ENCODE data around the gene DMRT1.

DMRT1 gene

GRCh38 chr9:883011-883410 is 41.5 kb downstream of the DMRT1 start:
- Histone ChIP-seq H3K9me3 (ENCODE audit: control insufficient read depth, low read length) (no peaks in the 10 kb centered on the region), H3K9ac (no peak overlapping the region), H3K4me1 (no peaks in the 10 kb centered on the region), H2AFZ (no peak overlapping the region), H3K4me3 (ENCODE audit: low read depth, low read length) (no peak overlapping the region), H3K27me3 (ENCODE audit: control insufficient read depth, insufficient read depth, low read length) (no peaks in the 10 kb centered on the region), H3K4me2 (ENCODE audit: low read length) (no peak overlapping the region), H3K27ac (no peak overlapping the region), H3K79me2 (no peaks in the 10 kb centered on the region), H3K36me3 (ENCODE audit: control insufficient read depth, insufficient read depth, low read length) (no peaks in the 10 kb centered on the region)
- no peak for TF ChIP-seq CTCF (IDR thresholded peaks at IDR 0.05)

DNA sequence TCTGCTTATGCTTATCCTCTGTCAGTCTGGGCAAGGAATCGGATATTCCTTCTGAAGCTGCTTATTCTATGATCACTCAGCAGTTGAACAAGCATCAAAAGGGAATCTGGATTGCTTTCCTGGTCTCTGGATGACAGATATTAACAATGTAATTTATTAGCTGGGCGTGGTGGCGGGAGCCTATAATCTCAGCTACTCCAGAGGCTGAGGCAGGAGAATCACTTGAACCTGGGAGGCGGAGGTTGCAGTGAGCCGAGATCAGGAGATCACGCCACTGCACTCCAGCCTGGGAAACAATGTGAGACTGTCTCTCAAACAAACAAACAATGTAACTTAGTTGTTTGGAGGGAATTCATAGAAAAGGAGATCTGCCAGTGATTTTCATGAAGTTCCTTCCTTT is 45.4 kb downstream of the DMRT1 start:
- Histone ChIP-seq H3K4me2 (ENCODE audit: low read length) (no peak overlapping the region), H3K9ac (no peak overlapping the region), H3K4me1 (no peaks in the 10 kb centered on the region), H3K9me3 (ENCODE audit: control insufficient read depth, low read length) (no peaks in the 10 kb centered on the region), H3K79me2 (no peaks in the 10 kb centered on the region), H3K27ac (no peak overlapping the region), H2AFZ (no peak overlapping the region), H3K36me3 (ENCODE audit: control insufficient read depth, insufficient read depth, low read length) (no peaks in the 10 kb centered on the region), H3K4me3 (ENCODE audit: low read depth, low read length) (no peak overlapping the region), H3K27me3 (ENCODE audit: control insufficient read depth, insufficient read depth, low read length) (no peaks in the 10 kb centered on the region)
- TF ChIP-seq CTCF (IDR thresholded peaks at IDR 0.05) = no peak

GRCh38 chr9:892123-892522 is 50.6 kb downstream of the DMRT1 start:
- TF ChIP-seq CTCF (IDR thresholded peaks at IDR 0.05) = no peak
- Histone ChIP-seq H3K4me3 (ENCODE audit: low read depth, low read length) (no peak overlapping the region), H2AFZ (no peak overlapping the region), H3K4me1 (no peaks in the 10 kb centered on the region), H3K27me3 (ENCODE audit: control insufficient read depth, insufficient read depth, low read length) (no peaks in the 10 kb centered on the region), H3K27ac (no peak overlapping the region), H3K4me2 (ENCODE audit: low read length) (no peak overlapping the region), H3K9ac (no peak overlapping the region), H3K9me3 (ENCODE audit: control insufficient read depth, low read length) (no peaks in the 10 kb centered on the region), H3K79me2 (no peaks in the 10 kb centered on the region), H3K36me3 (ENCODE audit: control insufficient read depth, insufficient read depth, low read length) (no peaks in the 10 kb centered on the region)

GRCh38 chr9:893115-893514 is 51.6 kb downstream of the DMRT1 start:
- Histone ChIP-seq H3K27me3 (ENCODE audit: control insufficient read depth, insufficient read depth, low read length) (no peaks in the 10 kb centered on the region), H2AFZ (no peak overlapping the region), H3K79me2 (no peaks in the 10 kb centered on the region), H3K4me1 (no peaks in the 10 kb centered on the region), H3K9me3 (ENCODE audit: control insufficient read depth, low read length) (no peaks in the 10 kb centered on the region), H3K36me3 (ENCODE audit: control insufficient read depth, insufficient read depth, low read length) (no peaks in the 10 kb centered on the region), H3K9ac (no peak overlapping the region), H3K4me2 (ENCODE audit: low read length) (no peak overlapping the region), H3K4me3 (ENCODE audit: low read depth, low read length) (no peak overlapping the region), H3K27ac (no peak overlapping the region)
- TF ChIP-seq CTCF (IDR thresholded peaks at IDR 0.05) = no peak

DNA sequence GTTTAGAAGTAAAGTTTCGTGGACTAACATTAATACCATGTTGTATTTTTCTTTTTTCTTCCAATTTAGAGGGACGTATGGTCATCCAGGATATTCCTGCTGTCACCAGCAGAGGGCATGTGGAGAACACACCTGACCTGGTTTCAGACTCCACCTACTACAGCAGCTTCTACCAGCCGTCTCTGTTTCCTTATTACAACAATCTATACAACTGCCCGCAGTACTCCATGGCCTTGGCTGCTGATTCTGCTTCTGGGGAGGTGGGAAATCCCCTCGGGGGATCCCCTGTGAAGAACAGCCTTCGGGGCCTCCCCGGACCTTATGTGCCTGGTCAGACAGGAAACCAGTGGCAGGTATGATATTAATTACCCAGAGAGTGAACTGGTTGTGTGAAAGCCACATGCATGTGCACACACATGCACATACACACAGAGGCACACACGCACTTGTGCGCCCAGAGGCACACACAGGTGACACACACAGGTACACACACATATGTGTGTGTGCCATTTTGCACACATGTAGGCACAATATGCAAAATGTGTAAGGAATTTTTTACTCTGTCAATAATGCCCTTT is 52.4 kb downstream of the DMRT1 start:
- peak overlapping the region; percentile 13 for H3K4me2 ChIP-seq (ENCODE audit: low read length)
- H3K27ac ChIP-seq = no peak overlapping the region
- H3K9ac ChIP-seq = no peak overlapping the region
- H3K9me3 ChIP-seq (ENCODE audit: control insufficient read depth, low read length) = no peaks in the 10 kb centered on the region
- peak overlapping the region; percentile 27 for H3K4me3 ChIP-seq (ENCODE audit: low read depth, low read length)
- peak overlapping the region; percentile 55 for H2AFZ ChIP-seq
- peak; percentile 70 for TF ChIP-seq CTCF (IDR thresholded peaks at IDR 0.05)
- H3K27me3 ChIP-seq (ENCODE audit: control insufficient read depth, insufficient read depth, low read length) = no peaks in the 10 kb centered on the region
- no peaks in the 10 kb centered on the region for H3K79me2 ChIP-seq
- H3K36me3 ChIP-seq (ENCODE audit: control insufficient read depth, insufficient read depth, low read length) = no peaks in the 10 kb centered on the region
- H3K4me1 ChIP-seq = no peaks in the 10 kb centered on the region
